GM18868 (cell line): ENCODE data around the gene GNPNAT1.

Experiments used
- ATAC-seq: cut with Tn5 transposase; IDR thresholded peaks from one replicate; pipeline ENCODE4 v1.9.1; 2021; ENCODE audit warnings: mild to moderate bottlenecking, moderate library complexity; ENCODE audit not compliant: unreplicated experiment

The GNPNAT1 gene

DNA sequence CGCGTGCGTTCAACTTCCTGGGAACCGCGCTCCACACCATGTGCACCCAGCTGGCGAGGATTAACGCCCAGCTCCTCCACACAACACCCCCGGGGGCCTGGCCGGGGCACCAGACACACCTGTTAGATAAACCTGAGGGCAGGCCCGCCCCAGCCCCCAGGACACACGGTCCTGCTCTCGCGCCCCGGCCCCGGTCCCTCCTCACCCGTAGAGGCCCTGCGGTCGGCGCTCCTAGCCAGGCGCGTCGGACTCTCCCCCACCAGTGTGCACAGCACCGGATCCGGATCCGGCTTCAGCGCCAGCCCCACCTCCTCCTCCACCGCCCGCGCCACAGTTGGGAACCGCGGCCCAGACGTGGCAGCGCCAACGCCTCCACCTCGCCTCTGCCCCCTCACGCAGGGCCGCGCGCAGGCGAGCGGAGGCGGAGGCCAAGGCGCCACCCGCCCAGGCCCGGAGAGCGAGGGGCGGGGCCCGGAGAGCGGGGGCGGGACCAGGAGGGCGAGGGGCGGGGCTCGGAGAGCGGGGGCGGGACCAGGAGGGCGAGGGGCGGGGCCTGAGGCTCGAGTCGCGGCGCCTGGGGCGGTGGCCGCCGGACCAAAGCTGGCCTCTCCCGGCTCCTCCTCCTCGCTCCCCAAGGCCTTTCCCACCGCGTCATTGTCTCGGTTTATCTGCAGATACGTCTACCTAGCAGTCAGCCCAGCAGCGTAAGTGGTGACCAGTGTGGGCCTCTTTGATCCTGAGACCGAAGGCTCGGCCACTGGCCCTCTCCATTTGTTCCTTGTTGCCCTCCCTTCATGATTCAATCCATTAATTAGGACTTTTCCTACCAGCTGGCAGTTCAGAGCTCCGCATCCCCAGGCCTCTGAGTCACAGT, at the start of gene GNPNAT1:
TSS of gene GNPNAT1 (minus strand) at position 385 of the 874 bp plus-strand sequence. CDS start 6,957 bp downstream, outside the sequence.
- peak; percentile 92 for ATAC-seq

DNA sequence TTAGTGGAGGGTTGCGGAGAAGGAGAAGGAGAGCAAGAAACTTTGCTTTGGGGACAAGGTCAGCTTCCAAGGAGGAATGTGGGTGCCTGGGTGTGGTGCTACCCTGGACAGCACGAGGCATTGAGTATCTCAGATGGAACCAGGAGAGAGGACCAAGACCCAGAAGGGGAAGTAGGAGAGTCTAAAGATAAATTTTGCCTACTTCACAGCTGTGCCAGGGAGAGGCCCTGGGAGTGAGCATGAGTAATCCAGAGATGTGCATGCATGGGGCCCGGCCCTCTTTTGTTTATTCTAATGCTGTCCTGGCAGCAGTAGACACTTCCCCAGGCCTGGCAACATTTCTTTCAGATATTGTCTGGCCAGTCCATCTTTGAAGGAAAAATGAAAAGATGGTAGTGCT, 49.5 kb upstream of the GNPNAT1 start:
- ATAC-seq: peak; percentile 68

DNA sequence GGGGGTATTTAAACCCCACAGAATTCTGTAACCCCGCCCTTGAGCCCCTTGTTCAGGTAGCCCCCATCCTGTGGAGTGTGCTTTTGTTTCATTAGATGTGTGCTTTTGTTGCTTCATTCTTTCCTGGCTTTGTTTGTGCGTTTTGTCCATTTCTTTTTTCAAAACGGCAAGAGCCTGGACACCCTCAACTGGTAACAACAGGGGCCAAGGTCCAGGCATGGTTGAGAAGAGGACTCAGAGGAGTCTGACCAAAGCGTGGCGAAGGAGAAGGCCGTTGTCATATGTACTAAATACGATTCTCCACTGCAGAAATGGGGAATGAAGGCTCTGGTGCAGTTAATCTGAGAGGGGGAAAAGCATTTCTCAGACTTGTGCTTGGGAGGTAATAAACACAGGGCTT, 46.0 kb upstream of the GNPNAT1 start:
- ATAC-seq: no peak

DNA sequence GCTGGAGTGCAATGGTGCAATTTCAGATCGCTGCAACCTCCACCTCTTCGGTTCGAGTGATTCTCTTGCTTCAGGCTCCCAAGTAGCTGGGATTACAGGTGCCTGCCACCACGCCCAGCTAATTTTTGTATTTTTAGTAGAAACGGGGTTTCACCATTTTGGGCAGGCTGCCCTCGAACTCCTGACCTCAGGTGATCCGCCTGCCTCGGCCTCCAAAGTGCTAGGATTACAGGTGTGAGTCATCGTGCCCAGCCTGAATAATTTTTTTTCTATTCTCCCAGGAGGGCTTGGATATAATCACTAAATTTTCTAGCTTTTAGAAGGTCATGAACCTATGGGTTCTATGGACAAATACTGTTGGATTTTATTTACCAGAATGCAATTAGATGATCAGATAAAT, 44.7 kb upstream of the GNPNAT1 start:
- no peak for ATAC-seq

DNA sequence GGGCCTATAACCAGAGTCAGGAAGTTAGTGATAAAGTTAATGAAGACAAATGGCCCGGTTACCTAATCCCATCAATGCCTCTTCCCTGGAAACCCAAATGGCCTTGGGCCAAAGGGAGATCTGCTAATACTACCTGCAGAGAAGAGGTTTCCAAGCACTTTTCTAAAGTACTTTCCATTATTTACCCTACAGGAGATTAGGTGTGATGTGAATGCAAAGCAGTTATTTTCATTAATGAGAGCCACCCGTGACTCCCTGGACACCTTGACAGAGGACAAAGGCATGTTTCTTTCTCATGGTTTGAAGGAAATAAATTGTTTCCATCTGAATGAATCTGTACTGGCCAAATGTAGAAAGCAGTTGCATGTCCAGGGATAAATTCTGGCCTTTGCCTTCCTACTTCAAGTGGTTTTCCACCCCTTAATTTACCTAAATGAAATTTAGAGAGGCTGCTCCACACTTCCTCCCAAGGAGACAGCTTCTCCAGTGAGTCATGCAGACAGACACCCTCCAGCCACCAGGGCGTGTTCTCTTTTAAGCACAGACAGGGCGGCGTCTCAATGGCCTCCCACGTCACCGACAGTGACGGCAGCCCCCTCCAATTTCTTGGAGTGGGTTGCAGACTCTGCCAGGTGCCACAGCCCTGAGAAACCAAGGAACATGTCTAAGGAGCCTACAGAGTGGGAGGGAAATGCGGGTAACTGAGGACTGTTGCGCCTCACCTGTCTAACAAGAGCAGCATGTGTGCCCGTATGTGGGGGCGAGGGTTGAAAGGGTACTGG, 43.9 kb upstream of the GNPNAT1 start:
- no peak for ATAC-seq

DNA sequence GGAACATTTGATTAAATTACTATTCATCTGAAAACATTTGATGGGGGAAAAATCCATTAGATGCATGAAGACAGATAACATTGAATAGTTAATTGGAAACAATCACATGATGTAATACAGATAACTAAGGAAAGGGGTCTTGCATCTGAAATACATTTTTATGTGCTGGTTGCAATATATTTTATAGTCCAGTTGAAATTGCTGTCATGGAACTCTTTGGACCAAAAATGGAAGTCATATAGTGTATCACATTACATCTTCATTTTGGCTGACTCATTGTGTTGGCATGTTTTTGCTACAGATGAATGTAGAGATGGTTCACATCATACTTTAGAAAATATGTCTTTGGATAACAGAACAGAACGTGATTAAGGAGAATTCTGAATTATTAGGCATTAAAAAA, 43.0 kb upstream of the GNPNAT1 start:
- no peak for ATAC-seq

DNA sequence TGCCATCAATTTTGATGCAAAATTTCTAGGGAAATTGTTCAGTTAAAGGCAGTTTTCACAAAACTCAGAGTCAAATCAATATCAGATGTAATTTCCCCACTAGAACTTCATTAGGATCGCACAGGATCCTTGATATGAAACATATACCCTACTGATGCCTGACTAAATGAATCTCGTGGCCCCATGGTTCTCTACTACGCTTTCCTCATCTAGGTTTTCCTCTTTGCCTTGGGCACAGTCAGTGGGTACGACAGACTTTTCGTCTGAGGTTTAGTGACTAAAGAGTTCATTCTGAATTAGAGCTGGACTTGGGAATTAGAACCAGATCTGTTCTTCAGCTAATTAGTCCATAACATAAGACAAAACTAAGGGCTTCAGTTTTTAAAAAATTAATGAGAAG, 42.5 kb upstream of the GNPNAT1 start:
- no peak for ATAC-seq

DNA sequence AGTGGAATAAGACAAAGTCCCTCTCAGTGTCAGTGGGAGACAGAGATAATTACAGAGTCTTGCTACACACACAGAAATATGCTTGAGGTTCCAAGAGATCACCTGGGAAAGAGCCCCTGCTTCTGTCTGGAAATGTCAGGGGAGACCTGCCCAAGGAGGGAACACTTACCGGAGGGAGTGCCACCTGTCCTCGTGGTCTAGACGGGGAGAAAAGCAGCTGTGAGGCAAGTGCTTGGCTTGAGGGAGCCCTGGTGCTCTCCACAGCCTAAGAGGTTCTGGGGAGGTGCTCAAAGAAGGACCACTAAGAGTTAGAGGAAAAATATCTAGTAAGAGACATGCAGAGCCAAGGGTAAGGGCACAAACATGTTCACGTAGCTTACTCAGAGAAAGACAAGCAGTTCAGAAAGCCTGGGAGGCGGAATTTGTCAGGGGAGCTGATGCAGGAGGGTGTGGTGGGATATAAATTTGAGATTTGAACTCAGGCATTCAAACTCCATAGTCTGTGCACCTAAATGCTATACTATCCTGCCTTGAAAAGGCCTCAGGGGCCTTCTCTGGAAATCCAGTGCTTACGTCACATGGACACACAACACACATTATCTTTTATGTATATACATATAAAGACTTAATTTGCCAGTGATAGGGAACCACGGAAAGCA, 38.2 kb upstream of the GNPNAT1 start:
- no peak for ATAC-seq

DNA sequence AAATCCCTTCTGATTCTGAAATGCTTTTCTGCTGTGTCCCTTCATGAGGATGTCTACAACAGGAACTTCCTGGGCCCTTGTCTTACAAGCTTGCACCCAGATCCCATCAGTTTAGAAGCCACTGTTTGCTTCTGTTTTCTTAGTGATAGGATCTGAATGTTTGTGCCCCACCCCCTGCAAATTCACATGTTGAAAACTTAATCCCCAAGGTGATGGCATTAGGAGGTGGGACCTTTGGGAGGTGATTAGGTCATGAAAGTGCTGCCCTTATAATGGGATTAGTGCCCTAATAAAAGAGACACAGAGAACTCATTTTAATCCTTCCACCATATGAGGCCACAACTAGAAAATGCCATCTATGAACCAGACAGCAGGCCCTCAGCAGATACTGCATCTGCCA, 36.0 kb upstream of the GNPNAT1 start:
- no peak for ATAC-seq

DNA sequence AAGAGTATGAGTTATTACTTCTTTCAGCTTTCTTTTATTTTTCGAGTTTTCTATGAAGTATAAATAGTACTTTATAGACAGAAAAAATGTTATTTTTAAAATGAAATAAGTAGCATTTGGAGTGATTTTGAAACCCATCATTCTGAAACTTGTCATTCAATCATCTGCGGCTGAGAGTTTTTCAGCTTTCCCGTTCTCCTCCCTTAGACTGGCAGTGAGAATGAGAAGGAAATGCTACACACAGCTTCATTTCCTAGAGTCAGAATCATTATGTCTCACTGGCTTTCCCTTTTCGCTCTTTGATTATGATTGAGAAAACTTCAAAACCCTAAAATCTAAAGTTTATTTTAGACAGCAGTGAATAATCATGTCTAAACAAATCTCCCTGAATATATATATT, 33.7 kb upstream of the GNPNAT1 start:
- ATAC-seq: peak; percentile 59

DNA sequence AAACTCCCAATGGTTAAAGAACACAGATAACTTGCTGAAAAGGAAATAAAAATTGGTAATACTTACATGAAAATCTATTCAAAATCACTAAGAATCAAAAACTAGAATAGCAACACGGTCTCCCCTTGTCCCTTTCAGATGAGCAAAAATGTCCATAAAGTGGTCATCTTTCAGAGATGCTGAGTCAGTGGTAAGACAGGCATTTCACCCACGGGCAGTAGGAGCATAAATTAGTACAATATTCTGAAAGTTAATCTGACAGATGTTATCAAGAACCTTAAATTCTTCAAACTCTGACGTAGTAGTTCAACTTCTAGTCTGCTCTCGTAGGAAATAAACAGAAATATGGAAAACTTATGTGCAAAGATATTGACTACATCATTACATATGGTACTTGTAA, 33.1 kb upstream of the GNPNAT1 start:
- ATAC-seq: no peak

DNA sequence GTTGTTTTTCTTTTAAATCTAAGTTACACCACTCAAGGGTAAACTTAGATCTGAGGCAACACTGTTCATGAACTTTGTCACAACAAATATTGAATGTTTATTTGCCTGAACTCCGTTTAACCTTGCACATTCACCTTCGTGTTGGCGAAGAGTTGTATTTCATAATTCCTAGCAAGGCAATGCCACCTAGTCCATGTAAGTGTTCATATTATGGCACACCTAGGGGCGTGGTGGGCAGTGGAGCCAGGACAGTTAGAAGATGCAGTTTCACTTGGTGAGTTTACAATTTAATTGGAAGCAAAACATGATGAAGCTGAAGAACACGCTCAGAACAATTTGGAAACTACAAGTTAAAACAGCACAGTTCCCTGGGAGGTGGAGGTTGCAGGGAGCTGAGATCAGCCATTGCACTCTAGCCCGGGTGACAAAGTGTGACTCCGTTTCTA, 30.4 kb upstream of the GNPNAT1 start:
- no peak for ATAC-seq

DNA sequence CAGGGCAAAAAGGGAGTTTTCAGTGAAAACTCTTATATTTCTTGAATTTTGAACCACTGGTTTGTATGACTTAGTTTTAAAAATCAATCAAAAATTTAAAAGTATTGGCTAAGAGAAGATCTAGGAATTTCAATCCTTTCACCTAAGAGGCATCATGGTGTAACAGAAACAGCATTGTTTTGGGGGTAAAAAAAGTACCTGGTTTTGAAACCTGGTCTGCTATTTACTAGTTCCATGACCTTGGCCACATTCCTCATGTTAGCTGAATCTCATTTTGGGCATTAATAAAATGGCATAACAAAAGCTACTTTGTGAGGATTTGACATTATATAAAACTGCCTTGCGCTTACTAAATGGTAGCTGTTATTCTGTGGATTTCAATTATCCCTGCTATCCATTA, 16.7 kb upstream of the GNPNAT1 start:
- no peak for ATAC-seq

DNA sequence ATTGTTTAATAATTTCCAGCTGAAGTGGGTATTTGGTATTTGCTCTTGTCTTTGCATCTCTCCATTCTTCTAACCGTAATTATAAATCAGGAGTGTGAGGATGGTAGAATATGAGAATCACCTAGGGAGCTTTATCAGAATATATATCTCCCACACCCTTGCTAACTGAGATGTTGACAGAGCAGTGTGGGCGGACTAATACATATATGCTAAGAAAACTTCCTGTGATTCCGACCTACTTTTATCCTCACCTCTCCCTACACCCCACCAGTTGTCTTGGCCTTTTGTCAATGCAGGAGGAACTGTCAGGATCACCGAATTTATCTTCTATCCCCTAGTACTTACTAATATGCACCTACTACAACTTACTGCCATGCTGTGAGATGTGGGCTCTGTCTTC, 14.7 kb upstream of the GNPNAT1 start:
- no peak for ATAC-seq

DNA sequence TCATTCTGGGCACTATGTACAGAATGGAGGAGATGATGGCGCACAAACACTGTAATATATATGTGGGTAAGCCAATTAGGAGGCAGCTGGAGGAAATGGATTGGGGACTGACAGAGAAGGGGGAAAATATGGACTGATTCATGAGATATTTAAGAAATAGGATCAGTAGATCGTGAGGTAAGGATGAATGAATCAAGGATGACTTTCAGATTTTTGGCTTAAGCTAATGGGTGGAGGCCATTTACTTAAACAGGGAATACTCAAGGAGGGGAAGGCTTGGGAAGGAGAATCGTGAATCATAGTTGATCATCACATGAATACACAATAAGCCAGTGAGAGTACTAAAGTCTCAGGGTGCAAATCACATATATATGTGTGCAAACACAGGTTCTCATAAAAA, 11.2 kb upstream of the GNPNAT1 start:
- no peak for ATAC-seq

DNA sequence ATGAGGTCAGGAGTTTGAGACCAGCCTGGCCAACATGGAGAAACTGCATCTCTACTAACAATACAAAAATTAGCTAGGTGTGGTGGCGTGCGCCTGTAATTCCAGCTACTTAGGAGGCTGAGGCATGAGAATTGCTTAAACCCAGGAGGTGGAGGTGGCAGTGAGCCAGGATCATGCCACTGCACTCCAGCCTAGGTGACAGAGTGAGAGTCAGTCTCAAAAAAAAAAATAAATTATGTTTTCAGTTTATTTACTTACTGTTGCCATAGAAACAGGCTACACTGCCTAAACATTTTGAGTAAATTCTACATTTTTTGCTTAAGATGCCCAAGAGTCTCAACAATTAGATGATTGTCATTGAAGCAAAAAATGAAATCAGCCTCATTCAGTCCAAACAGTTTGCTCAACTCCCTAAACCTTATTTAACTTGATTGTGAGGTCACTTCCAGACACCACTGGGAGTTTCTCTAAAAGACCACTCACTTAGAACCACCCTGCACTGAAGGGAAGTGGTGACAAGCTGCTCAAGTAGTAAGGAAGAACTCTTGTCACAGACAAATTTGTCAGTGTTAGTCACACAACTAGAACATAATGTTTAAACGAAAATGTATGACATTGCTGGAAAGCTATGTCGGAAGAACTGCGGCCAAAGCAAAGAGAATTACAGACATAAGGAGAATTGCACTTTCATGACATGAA, 9.8 kb upstream of the GNPNAT1 start:
- no peak for ATAC-seq

DNA sequence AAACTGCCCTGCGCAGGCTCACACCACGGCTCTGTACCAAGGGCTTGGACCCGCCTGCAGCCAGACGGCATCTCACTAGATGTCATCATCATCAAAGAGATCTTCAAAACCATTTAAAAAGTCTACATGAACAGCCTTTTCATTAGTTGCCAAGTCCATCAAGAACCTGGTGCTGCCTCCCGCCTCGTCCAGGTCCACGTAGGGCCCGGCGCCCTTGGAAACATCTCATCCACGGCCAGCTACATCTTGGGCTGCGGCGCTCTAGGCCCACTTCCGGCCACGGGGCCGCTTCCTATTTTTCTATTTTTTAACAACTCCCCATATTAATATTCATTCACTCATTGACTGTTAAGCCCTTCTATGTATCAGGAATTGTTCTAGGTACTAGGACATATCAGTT, 7.4 kb upstream of the GNPNAT1 start:
- ATAC-seq: no peak

DNA sequence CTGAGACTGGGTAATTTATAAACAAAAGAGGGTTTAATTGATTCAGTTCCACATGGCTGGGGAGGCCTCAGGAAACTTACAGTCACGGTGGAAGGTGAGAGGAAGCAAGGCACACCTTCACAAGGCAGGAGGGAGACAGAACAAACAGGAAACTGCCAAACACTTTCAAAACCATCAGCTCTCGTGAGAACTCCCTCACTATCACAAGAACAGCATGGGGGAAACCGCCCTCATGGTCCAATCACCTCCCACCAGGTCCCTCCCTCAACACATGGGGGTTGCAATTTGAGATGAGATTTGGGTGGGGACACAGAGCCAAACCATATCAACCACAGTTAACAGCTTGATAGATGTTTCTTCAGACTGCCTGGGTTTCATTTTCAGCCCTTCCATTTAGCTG, 6.2 kb upstream of the GNPNAT1 start:
- no peak for ATAC-seq

DNA sequence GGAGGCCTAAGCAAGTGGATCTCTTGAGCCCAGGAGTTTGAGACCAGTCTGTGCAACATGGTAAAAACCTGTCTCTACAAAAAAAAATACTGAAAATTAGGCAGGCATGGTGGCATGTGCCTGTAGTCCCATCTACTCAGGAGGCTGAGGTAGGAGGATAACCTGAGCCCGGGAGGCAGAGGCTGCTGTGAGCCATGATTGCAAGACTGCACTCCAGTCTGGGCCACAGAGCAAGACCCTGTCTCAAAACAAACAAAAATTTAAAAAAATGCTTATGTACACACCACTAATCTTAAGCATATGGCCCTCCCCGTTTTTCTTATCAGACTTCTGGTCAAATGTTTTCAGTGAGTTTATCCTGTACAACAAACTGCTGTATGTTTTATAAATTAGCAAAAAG, 1.7 kb upstream of the GNPNAT1 start:
- ATAC-seq: no peak

DNA sequence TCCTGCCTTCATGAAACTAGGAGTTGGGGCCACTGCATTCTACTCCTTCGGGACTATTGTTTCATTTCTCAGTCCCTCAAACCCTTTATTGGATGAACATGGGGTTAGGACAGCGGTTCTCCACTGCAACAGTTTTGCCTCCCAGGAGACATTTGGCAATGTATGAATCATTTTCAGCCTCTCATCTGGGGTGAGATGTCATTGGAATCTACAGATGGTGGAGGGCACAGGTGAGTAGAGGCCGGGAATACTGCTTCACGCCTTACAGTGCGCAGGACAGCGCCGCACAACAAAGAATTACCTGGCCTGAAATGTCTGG, 649 bp upstream of the GNPNAT1 start:
- no peak for ATAC-seq

DNA sequence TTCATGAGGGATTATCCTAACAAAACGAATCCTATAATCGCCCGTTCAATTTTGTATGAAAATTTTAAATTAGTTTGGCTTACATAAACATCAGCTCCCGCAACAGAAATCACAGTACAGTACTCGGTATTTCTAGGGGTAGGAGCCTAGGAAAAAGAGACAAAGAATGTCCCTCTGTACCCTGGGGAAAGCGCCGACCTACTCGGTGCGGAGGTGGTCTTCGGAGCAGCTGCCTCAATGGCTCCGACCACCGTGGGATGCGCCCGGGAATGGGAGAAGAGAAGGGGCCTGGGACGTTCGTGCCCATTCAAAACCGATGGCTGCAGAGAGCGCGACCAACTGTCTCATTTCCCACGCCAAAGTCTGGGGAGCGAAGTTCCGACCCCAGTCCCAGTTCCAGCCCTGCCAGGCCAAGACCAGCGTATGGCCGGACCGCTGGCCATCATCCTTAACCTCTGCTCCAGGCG, 618 bp downstream of the GNPNAT1 start:
- no peak for ATAC-seq
